Left lung (tissue), 10 donors: ENCODE data around the gene SELENOM. TPM values are rescaled to one million over a fixed set of nuclear protein-coding genes. Genes with fewer than 3 reads are reported as not detected.
"Not testable (repeated sequence)": the region's sequence is repeated elsewhere in the genome, so short reads cannot be mapped to it uniquely, and the experiment has no call there.

Experiments
- ATAC-seq: fragments of 200-7000 bp; cut with Tn5 transposase; one replicate; pipeline ENCODE4 v1.9.1; 2020; ENCODE audit warnings: moderate library complexity
- DNase-seq, 4 donors: peaks; one replicate each; pipeline ENCODE4 v3.0.0-alpha.2; 2013 to 2020
- H3K27ac ChIP-seq, 2 donors: fragments of 200-600 bp; sonication (generic) in 1 of 2; one replicate each; pipeline versions ENCODE4 v1.5.0 to v1.8.0; 2020 to 2021
- H3K27me3 ChIP-seq, 2 donors: fragments of 200-600 bp; sonication (generic) in 1 of 2; one replicate each; pipeline versions ENCODE4 v1.5.0 to v1.8.0; 2020 to 2021
- H3K36me3 ChIP-seq, 2 donors: fragments of 200-600 bp; sonication (generic) in 1 of 2; one replicate each; pipeline versions ENCODE4 v1.5.0 to v1.8.0; 2020 to 2021
- H3K4me1 ChIP-seq, 2 donors: fragments of 200-600 bp; one replicate each; pipeline ENCODE4 v1.8.0; 2021
- H3K4me3 ChIP-seq, 2 donors: fragments of 200-600 bp; sonication (generic) in 1 of 2; one replicate each; pipeline versions ENCODE4 v1.5.0 to v1.8.0; 2020 to 2021; ENCODE audit warnings: mild to moderate bottlenecking in 1 of 2
- H3K9me3 ChIP-seq, 2 donors: fragments of 200-600 bp; sonication (generic) in 1 of 2; one replicate each; pipeline versions ENCODE4 v1.5.0 to v1.8.0; 2020 to 2021
- CTCF ChIP-seq, 2 donors: fragments of 200-600 bp; sonication (generic) in 1 of 2; IDR thresholded peaks; one replicate each; pipeline versions ENCODE4 v1.5.0 to v1.8.0; 2021; ENCODE audit warnings: antibody characterized with exemption in 2 of 2
- intact Hi-C, 2 donors: fragments of 100-400 bp; cut with DNase I; formaldehyde crosslinking; loops; one replicate each; pipeline versions ENCODE4 v1.11.2 to v1.14.2; 2022
- polyA plus RNA-seq, 6 donors: library from polyadenylated mRNA; unstranded; fragments of 120-200 nt; gene quantifications; one replicate each; pipeline ENCODE4 v1.2.1, GENCODE V29; 2013; ENCODE audit not compliant: insufficient read length in 6 of 6
- total RNA-seq, 2 donors: library from RNA; stranded (reverse); fragmentation: NEBNext Ultra II Directional; extraction: Animal tissue kit (Norgen Biotek cat#: 25700); gene quantifications; one replicate each; pipeline ENCODE4 v1.2.1, GENCODE V29; 2021
- donor health status: DM: no; HTN: yes; CAD: no.
- donor health status: DM: no; HTN: no; CAD: no.

SELENOM gene
- total and polyA plus RNA-seq, 8 donors: 7.8 to 115 (median 13.7) TPM

DNA sequence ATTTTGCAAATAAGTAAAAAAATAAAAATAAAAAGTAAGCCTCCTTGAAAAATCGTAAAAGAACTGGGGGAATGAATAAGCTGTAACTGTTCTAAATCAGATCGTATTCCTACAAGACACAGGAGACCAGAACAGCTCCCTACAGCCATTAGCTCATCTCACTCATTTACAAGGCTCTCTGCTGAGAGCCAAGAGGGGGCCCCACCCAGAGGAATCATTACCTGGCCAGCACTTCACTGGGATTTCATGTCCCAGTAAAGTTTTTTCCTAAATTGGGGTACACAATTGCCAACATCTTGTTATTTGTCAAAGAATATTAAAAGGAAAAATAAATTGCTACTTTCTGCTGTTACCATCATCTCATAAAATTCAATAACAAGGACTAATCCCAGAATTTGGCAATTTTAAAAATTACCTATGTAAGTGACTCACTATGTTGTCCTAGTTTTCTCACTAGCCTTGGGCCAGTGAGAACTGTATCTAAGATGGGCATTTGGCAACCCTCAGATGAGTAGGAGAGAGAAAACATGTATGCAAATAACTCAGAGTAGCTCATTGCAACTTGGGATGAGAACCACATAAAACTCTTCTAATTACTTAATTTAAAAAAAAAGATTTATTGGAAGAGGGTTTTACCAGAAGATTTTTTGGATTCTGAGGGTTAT is 44.7 kb downstream of the SELENOM start:
- Histone ChIP-seq H3K9me3 (no peaks in the 10 kb centered on the region), H3K27me3 (no peaks in the 10 kb centered on the region), H3K36me3 (no peaks in the 10 kb centered on the region), H3K4me3 (no peak overlapping the region), H3K4me1 (peaks cover 0 to 5% of the 10 kb centered on the region in 2 donors), H3K27ac (no peak overlapping the region)
- no peak for TF ChIP-seq CTCF (IDR thresholded peaks at IDR 0.05)
- DNase-seq (no peak), ATAC-seq (no peak)
- intact Hi-C loops: no loop called here

- DNase-seq, ATAC-seq, H3K4me3 ChIP-seq, H3K36me3 ChIP-seq, H3K27ac ChIP-seq, H3K9me3 ChIP-seq, H3K27me3 ChIP-seq, intact Hi-C loops: not testable (repeated sequence)
- peaks cover 4 to 11% of the 10 kb centered on the region in 2 donors for H3K4me1 ChIP-seq
Measured at GRCh38 chr22:31059663-31060062, 47.7 kb downstream of the SELENOM start.

DNA sequence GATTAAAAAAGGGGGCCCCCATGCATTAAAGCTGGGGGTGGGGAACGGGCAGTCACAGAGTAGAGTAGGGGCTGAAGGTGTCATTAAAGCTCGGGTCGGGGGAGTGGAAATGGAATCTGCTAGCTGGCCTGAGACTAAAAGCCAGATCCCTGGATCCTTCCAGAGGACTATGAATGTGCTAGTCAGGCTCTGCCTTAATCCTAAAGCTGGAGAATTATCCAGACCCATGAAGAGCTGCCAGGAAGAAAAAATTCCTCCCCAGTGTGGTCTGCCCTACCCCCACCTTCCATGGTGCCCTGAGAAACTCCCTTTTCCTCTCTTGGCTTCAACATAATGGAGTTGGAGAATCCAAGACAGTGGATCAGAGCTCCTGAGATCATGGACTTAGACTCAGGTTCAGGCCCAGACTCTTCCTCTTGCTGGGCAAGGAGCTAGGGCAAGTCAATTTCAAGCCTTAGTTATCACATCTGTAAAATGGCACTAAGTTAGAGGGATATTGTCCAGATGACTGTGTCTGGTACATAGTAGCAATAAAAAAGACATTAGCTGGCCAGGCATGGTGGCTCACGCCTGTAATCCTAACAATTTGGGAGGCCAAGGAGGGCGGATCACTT is 50.3 kb downstream of the SELENOM start:
- Histone ChIP-seq H3K4me1 (peaks cover 4 to 11% of the 10 kb centered on the region in 2 donors), H3K9me3 (no peaks in the 10 kb centered on the region), H3K27me3 (no peaks in the 10 kb centered on the region), H3K4me3 (no peak overlapping the region), H3K27ac (peak overlapping the region in 1 of 2 donors; percentile 3), H3K36me3 (no peaks in the 10 kb centered on the region)
- ATAC-seq: no peak
- no peak for DNase-seq
- TF ChIP-seq CTCF (IDR thresholded peaks at IDR 0.05): no peak
- intact Hi-C loops: no loop called here

DNA sequence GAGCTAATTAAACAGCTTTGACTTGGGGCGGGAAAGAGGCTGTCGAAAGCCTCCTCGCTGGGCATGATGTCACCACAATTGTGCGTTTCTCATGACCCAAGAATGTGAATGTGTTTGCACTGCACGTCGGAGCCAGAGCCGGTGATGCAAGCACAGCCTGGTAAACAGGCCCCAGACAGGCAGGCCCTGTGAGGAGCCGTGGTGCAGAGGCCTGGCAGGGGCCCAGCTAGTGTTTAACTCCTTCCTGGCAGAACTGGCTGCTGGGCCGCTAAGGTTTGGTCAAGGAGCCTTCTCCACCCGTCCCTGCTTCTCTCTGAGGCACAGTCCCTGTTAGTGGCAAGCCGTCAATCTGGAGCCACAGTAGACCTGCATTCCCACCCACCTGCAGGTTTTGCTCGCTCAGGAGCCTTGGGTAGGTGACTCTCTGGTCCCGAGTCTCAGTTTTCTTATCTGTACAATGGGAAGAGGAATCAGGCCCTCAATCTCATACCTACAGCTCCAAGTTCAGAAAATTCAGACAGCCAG is 51.7 kb downstream of the SELENOM start:
- TF ChIP-seq CTCF (IDR thresholded peaks at IDR 0.05): no peak
- H3K36me3 ChIP-seq: no peaks in the 10 kb centered on the region
- peaks cover 4 to 6% of the 10 kb centered on the region in 2 donors for H3K4me1 ChIP-seq
- H3K27me3 ChIP-seq: no peaks in the 10 kb centered on the region
- ATAC-seq (peak; percentile 96), DNase-seq (peak; percentile 91 to 98 (median 92))
- no peak overlapping the region for H3K4me3 ChIP-seq
- peak overlapping the region; percentile 45 to 78 for H3K27ac ChIP-seq
- intact Hi-C loops: no loop called here
- no peaks in the 10 kb centered on the region for H3K9me3 ChIP-seq

DNA sequence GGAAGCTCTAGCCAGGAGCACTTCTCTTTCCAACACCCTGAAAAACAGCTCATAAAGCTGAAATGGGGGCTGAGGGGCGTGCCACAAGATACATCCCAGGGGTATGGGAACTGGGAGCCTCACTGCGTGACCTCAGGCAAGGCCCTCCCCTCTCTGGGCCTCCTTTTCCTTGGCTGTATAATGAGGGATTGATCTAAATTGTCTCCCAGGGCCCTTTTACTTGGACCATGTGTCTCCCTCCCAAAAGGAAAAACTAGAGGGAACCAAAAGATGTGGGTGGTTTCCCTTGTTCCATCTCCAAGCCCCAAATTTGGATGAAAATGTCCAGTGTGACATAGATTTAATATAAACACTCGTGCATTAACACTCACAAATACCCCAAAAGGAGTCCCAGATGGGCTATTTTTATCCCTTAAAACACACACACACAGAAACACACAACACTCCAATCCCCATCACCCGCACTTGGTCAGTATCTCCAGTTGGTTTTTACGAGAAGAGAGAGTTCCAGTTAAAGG is 52.2 kb downstream of the SELENOM start:
- ATAC-seq (peak; percentile 6), DNase-seq (no peak)
- no peak for TF ChIP-seq CTCF (IDR thresholded peaks at IDR 0.05)
- Histone ChIP-seq H3K4me1 (peaks cover 4 to 6% of the 10 kb centered on the region in 2 donors), H3K9me3 (no peaks in the 10 kb centered on the region), H3K27me3 (no peaks in the 10 kb centered on the region), H3K4me3 (no peak overlapping the region), H3K36me3 (no peaks in the 10 kb centered on the region), H3K27ac (peak overlapping the region; percentile 50 to 78)
- intact Hi-C loops: no loop called here

Other genes starting within 250 kb of the SELENOM start
- 10 to 100 TPM; 24.7 to 29.8 TPM for gene MORC2, start 138.8 kb downstream of the SELENOM start, total RNA-seq
- gene MORC2, start 138.8 kb downstream of the SELENOM start, polyA plus RNA-seq: 10 to 100 TPM; 31.6 to 37.2 (median 34.9) TPM
- gene TUG1, start 138.3 kb downstream of the SELENOM start, total RNA-seq: 10 to 100 TPM; 56.4 to 78.0 TPM
- gene TUG1, start 138.3 kb downstream of the SELENOM start, polyA plus RNA-seq: 100 to 1,000 TPM; 223 to 251 (median 234) TPM
- gene SMTN, start 26.2 kb downstream of the SELENOM start, total RNA-seq: 10 to 100 TPM; 86.4 to 99.7 TPM
- gene SMTN, start 26.2 kb downstream of the SELENOM start, polyA plus RNA-seq: 10 to 100 TPM; 71.0 to 98.7 (median 82.1) TPM
- 1 to 10 TPM; 3.8 to 4.0 TPM for gene INPP5J, start 15.4 kb upstream of the SELENOM start, total RNA-seq
- 1 to 10 TPM; 2.1 to 4.1 (median 2.7) TPM for gene INPP5J, start 15.4 kb upstream of the SELENOM start, polyA plus RNA-seq
- gene PLA2G3, start 32.9 kb upstream of the SELENOM start, total RNA-seq: 1 to 10 TPM; 4.3 to 9.9 TPM
- gene PLA2G3, start 32.9 kb upstream of the SELENOM start, polyA plus RNA-seq: under 1 TPM in 5 of 6 donors, not detected in 1; 0.06 to 0.23 (median 0.14) TPM
- 10 to 100 TPM; 28.2 to 34.3 TPM for gene RNF185, start 52.6 kb upstream of the SELENOM start, total RNA-seq
- gene RNF185, start 52.6 kb upstream of the SELENOM start, polyA plus RNA-seq: 10 to 100 TPM; 35.9 to 38.8 (median 38.3) TPM
- 10 to 100 TPM; 68.7 to 87.6 TPM for gene LIMK2, start 104.7 kb upstream of the SELENOM start, total RNA-seq
- gene LIMK2, start 104.7 kb upstream of the SELENOM start, polyA plus RNA-seq: 10 to 100 TPM; 47.4 to 58.7 (median 52.0) TPM
- gene PIK3IP1, start 184.9 kb upstream of the SELENOM start, total RNA-seq: 10 to 100 TPM; 12.8 to 41.5 TPM
- gene PIK3IP1, start 184.9 kb upstream of the SELENOM start, polyA plus RNA-seq: 10 to 100 TPM; 11.1 to 15.1 (median 11.9) TPM
- gene PATZ1, start 238.8 kb upstream of the SELENOM start, total RNA-seq: 10 to 100 TPM; 19.9 to 23.4 TPM
- 10 to 100 TPM; 63.2 to 72.4 (median 69.4) TPM for gene PATZ1, start 238.8 kb upstream of the SELENOM start, polyA plus RNA-seq